ENCODE data around the gene NUP98. TPM values are rescaled to one million over a fixed set of nuclear protein-coding genes. Genes with fewer than 3 reads are reported as not detected.

The NUP98 gene
- total and polyA plus RNA-seq, 9 donors, result 38.5 to 126 (median 77.6) TPM

DNA sequence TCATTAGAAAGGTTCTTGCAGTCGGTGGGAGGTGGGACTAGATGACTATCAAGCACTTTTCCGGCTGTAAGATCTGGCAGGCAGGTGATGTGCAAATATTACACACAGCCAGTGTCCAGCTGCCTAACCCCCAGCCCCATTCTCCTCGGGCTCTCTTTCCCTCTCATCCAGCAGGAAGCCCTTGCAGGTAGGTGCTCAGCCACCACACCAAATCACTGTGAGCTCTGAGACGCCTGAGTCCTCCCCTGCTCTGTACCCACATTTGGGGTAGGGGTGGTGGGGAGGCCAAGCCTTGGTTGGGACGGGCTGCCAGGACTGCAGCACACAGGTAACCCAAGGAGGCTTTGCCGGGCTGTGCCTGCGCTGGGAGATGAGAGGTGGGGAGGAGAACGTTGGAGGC is 156.2 kb downstream of the NUP98 start:
- Histone ChIP-seq H3K27ac (peak overlapping the region in 1 of 2 donors; percentile 78), H3K27me3 (no peaks in the 10 kb centered on the region), H3K4me1 (ENCODE audit: insufficient read depth) (peaks cover 6% of the 10 kb centered on the region), H3K9me3 (no peaks in the 10 kb centered on the region), H3K36me3 (no peaks in the 10 kb centered on the region), H3K4me3 (no peak overlapping the region)
- WGBS, 3 donors, result 51 to 61% (median 52%) methylated on average over 8 of the region's 8 CpGs
- peak in 1 of 5 donors; percentile 32 for DNase-seq
- intact Hi-C loops (cut with DNase I), result no loop called here
- no peak for TF ChIP-seq POLR2A (IDR thresholded peaks at IDR 0.05)
- TF ChIP-seq EP300 (IDR thresholded peaks at IDR 0.05), result no peak
- TF ChIP-seq, protein P1, sequence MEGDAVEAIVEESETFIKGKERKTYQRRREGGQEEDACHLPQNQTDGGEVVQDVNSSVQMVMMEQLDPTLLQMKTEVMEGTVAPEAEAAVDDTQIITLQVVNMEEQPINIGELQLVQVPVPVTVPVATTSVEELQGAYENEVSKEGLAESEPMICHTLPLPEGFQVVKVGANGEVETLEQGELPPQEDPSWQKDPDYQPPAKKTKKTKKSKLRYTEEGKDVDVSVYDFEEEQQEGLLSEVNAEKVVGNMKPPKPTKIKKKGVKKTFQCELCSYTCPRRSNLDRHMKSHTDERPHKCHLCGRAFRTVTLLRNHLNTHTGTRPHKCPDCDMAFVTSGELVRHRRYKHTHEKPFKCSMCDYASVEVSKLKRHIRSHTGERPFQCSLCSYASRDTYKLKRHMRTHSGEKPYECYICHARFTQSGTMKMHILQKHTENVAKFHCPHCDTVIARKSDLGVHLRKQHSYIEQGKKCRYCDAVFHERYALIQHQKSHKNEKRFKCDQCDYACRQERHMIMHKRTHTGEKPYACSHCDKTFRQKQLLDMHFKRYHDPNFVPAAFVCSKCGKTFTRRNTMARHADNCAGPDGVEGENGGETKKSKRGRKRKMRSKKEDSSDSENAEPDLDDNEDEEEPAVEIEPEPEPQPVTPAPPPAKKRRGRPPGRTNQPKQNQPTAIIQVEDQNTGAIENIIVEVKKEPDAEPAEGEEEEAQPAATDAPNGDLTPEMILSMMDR (IDR thresholded peaks at IDR 0.05), result no peak

DNA sequence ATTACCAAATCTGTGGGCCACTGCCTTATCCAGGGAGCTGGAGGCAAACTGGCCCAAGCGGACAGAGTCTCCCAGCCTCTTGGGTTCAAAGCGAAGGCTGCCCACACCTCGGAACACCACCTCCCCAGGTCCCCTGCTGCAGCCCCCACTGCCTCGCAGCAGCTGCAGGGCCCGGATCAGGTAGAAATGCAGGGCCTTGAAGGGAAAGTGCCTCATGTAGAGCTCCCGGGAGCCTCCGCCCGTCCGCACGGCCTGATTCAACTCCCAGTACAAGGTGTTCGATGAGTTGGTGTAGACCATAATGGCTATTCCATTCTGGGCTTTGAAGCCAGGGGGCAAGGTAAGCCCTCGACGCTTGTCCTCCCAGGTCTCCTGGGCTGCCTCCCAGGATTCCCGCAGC is 157.5 kb downstream of the NUP98 start:
- intact Hi-C loops (cut with DNase I), result no loop called here
- 94 to 96% (median 96%) methylated on average over 14 of the region's 14 CpGs for WGBS, 3 donors
- Histone ChIP-seq H3K9me3 (no peaks in the 10 kb centered on the region), H3K27ac (no peak overlapping the region), H3K36me3 (no peaks in the 10 kb centered on the region), H3K4me3 (no peak overlapping the region), H3K27me3 (no peaks in the 10 kb centered on the region), H3K4me1 (ENCODE audit: insufficient read depth) (peaks cover 6% of the 10 kb centered on the region)
- DNase-seq, result no peak
- TF ChIP-seq POLR2A (IDR thresholded peaks at IDR 0.05) (no peak), EP300 (IDR thresholded peaks at IDR 0.05) (no peak)
- TF ChIP-seq, protein P1 (IDR thresholded peaks at IDR 0.05), result no peak

DNA sequence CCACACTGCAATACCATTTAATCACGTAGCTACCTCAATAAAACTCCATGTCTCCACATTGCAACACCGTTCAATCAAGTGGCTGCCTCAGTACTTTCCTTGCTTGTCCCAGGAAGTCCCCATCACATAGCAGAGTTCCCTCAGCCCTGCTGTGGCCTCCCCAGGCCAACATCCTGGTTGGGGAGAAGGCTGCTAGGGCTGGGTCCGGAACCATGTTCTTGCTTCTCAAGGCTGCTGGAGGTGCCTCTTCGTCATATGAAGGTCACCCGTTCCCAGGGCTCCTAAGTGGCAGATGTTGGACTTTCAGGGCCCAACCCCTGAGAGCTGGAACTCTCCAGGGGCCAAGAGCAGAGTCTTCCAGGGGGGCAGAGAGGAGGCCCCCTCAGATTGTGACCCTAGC is 158.8 kb downstream of the NUP98 start:
- H3K36me3 ChIP-seq, result no peaks in the 10 kb centered on the region
- TF ChIP-seq EP300 (IDR thresholded peaks at IDR 0.05) (no peak), POLR2A (IDR thresholded peaks at IDR 0.05) (no peak)
- TF ChIP-seq, protein P1 (IDR thresholded peaks at IDR 0.05), result no peak
- no peak for DNase-seq
- intact Hi-C loops (cut with DNase I), result no loop called here
- 85 to 93% (median 90%) methylated on average over 5 of the region's 5 CpGs for WGBS, 3 donors
- H3K27me3 ChIP-seq, result no peaks in the 10 kb centered on the region
- no peaks in the 10 kb centered on the region for H3K9me3 ChIP-seq
- no peak overlapping the region for H3K4me3 ChIP-seq
- no peak overlapping the region for H3K27ac ChIP-seq
- H3K4me1 ChIP-seq (ENCODE audit: insufficient read depth), result peaks cover 6% of the 10 kb centered on the region

DNA sequence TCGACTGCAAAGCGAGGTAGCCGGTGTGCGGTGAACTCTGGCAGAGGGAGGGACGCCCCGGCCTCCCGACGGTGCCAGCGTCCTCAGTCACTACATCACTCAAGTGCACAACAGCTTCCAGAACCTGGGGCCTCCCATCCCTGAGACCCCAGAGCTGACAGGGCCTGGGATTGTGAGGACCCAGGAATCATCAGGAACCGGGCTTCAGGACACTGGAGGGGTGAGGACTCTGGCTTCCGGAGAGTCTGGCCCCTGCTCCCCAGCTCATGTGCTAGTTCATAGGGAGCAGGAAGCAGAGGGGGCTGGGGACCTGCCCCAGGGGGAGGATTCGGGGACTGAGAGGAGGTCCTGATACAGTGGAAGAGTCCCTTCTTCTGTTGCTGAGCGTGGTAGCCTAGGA is 160.2 kb downstream of the NUP98 start:
- no peaks in the 10 kb centered on the region for H3K36me3 ChIP-seq
- DNase-seq, result no peak
- WGBS, 3 donors, result 79 to 81% (median 79%) methylated on average over 13 of the region's 13 CpGs
- H3K27me3 ChIP-seq, result no peaks in the 10 kb centered on the region
- no peaks in the 10 kb centered on the region for H3K9me3 ChIP-seq
- intact Hi-C loops (cut with DNase I), result no loop called here
- H3K27ac ChIP-seq, result no peak overlapping the region
- no peaks in the 10 kb centered on the region for H3K4me1 ChIP-seq (ENCODE audit: insufficient read depth)
- TF ChIP-seq EP300 (IDR thresholded peaks at IDR 0.05) (no peak), POLR2A (IDR thresholded peaks at IDR 0.05) (no peak)
- TF ChIP-seq, protein P1 (IDR thresholded peaks at IDR 0.05), result no peak
- H3K4me3 ChIP-seq, result no peak overlapping the region

Data from ovary (tissue), 9 donors.